KMS-11 (cell line): Measurements from ENCODE around the gene NELL2.

Experiments
- H2AFZ ChIP-seq: fragments of 200-600 bp; sonication (generic); 2 replicates; pipeline ENCODE4 v1.6.1; 2016; ENCODE audit warnings: antibody characterized with exemption, mixed run types, low read depth
- H3K27ac ChIP-seq: fragments of 200-600 bp; sonication (generic); 2 replicates; pipeline ENCODE4 v1.6.1; 2016; ENCODE audit warnings: mild to moderate bottlenecking, mixed run types
- H3K27me3 ChIP-seq: fragments of 200-600 bp; sonication (generic); 2 replicates; pipeline ENCODE4 v1.6.1; 2017; ENCODE audit warnings: mild to moderate bottlenecking, low read depth, mixed run types, moderate library complexity; ENCODE audit not compliant: insufficient read depth
- H3K36me3 ChIP-seq: fragments of 200-600 bp; sonication (generic); 2 replicates; pipeline ENCODE4 v1.6.1; 2017; ENCODE audit warnings: mild to moderate bottlenecking, mixed run types; ENCODE audit not compliant: insufficient read depth
- H3K4me1 ChIP-seq: fragments of 200-600 bp; sonication (generic); 2 replicates; pipeline ENCODE4 v1.6.1; 2016; ENCODE audit warnings: mild to moderate bottlenecking, low read depth, mixed run types; ENCODE audit not compliant: poor library complexity, severe bottlenecking
- H3K4me2 ChIP-seq: fragments of 200-600 bp; sonication (generic); 2 replicates; pipeline ENCODE4 v1.7.0; 2016; ENCODE audit warnings: mild to moderate bottlenecking, mixed run types
- H3K4me3 ChIP-seq: fragments of 200-600 bp; sonication (generic); IDR thresholded peaks from 2 replicates; pipeline ENCODE4 v1.6.1; 2017; ENCODE audit warnings: low read depth, low read length, mixed read lengths; ENCODE audit not compliant: insufficient read depth
- H3K79me2 ChIP-seq: fragments of 200-600 bp; sonication (generic); 2 replicates; pipeline ENCODE4 v1.6.1; 2016; ENCODE audit warnings: low read depth, mixed run types; ENCODE audit not compliant: insufficient read depth
- H3K9ac ChIP-seq: fragments of 200-600 bp; sonication (generic); 2 replicates; pipeline ENCODE4 v1.6.1; 2016; ENCODE audit warnings: mild to moderate bottlenecking, mixed run types
- H4K20me1 ChIP-seq: fragments of 200-600 bp; sonication (generic); 2 replicates; pipeline ENCODE4 v1.6.1; 2016; ENCODE audit warnings: mild to moderate bottlenecking, mixed run types; ENCODE audit not compliant: insufficient read depth
- CTCF ChIP-seq: fragments of 200-600 bp; sonication (generic); conservative IDR thresholded peaks from 2 replicates; pipeline ENCODE4 v1.6.1; 2017; ENCODE audit warnings: low read depth, mild to moderate bottlenecking, antibody characterized with exemption, low read length, moderate library complexity, mixed read lengths

NELL2 gene

GRCh38 chr12:44570036-44570583, 306.0 kb downstream of the NELL2 start:
- H3K4me1 ChIP-seq: no peaks in the 10 kb centered on the region
- no peak overlapping the region for H2AFZ ChIP-seq
- H3K4me3 ChIP-seq: no peak overlapping the region
- H3K27ac ChIP-seq: no peak overlapping the region
- no peak overlapping the region for H3K9ac ChIP-seq
- no peak overlapping the region for H3K4me2 ChIP-seq
- no peak for TF ChIP-seq CTCF
- H3K36me3 ChIP-seq: no peaks in the 10 kb centered on the region
- no peaks in the 10 kb centered on the region for H3K79me2 ChIP-seq
- no peaks in the 10 kb centered on the region for H4K20me1 ChIP-seq
- no peaks in the 10 kb centered on the region for H3K27me3 ChIP-seq

- Histone ChIP-seq H3K27ac (no peak overlapping the region), H3K4me2 (no peak overlapping the region), H3K27me3 (no peaks in the 10 kb centered on the region)
Measured at GRCh38 chr12:44565163-44565562, 311.0 kb downstream of the NELL2 start.

GRCh38 chr12:44563486-44563885, 312.6 kb downstream of the NELL2 start:
- no peaks in the 10 kb centered on the region for H4K20me1 ChIP-seq
- no peak overlapping the region for H3K4me2 ChIP-seq
- H3K4me3 ChIP-seq: no peak overlapping the region
- no peak for TF ChIP-seq CTCF
- no peak overlapping the region for H2AFZ ChIP-seq
- no peaks in the 10 kb centered on the region for H3K27me3 ChIP-seq
- H3K36me3 ChIP-seq: no peaks in the 10 kb centered on the region
- no peaks in the 10 kb centered on the region for H3K79me2 ChIP-seq
- no peaks in the 10 kb centered on the region for H3K4me1 ChIP-seq
- no peak overlapping the region for H3K9ac ChIP-seq
- H3K27ac ChIP-seq: no peak overlapping the region

More at GRCh38 chr12:44565163-44565562, 311.0 kb downstream of the NELL2 start:
- no peak overlapping the region for H3K4me3 ChIP-seq
- TF ChIP-seq CTCF: no peak
- no peaks in the 10 kb centered on the region for H3K4me1 ChIP-seq
- H3K36me3 ChIP-seq: no peaks in the 10 kb centered on the region
- H4K20me1 ChIP-seq: no peaks in the 10 kb centered on the region
- H3K79me2 ChIP-seq: no peaks in the 10 kb centered on the region
- H2AFZ ChIP-seq: no peak overlapping the region
- no peak overlapping the region for H3K9ac ChIP-seq

- no peaks in the 10 kb centered on the region for H3K4me1 ChIP-seq
- H3K36me3 ChIP-seq: no peaks in the 10 kb centered on the region
- H4K20me1 ChIP-seq: no peaks in the 10 kb centered on the region
- H3K27ac ChIP-seq: no peak overlapping the region
- H3K9ac ChIP-seq: no peak overlapping the region
- no peaks in the 10 kb centered on the region for H3K79me2 ChIP-seq
- no peak overlapping the region for H3K4me2 ChIP-seq
- TF ChIP-seq CTCF: no peak
- H3K27me3 ChIP-seq: no peaks in the 10 kb centered on the region
- H2AFZ ChIP-seq: no peak overlapping the region
- H3K4me3 ChIP-seq: no peak overlapping the region
Measured at GRCh38 chr12:44558340-44559100, 317.6 kb downstream of the NELL2 start.
